IPS-11a (cell line): Measurements from ENCODE around the gene EMSY.
"Not testable (repeated sequence)": the region's sequence is repeated elsewhere in the genome, so short reads cannot be mapped to it uniquely, and the experiment has no call there.

Experiments
- H3K4me3 ChIP-seq: one replicate; pipeline ENCODE4 v1.5.1; 2013; ENCODE audit warnings: low read depth, low read length, control low read depth

EMSY gene

DNA sequence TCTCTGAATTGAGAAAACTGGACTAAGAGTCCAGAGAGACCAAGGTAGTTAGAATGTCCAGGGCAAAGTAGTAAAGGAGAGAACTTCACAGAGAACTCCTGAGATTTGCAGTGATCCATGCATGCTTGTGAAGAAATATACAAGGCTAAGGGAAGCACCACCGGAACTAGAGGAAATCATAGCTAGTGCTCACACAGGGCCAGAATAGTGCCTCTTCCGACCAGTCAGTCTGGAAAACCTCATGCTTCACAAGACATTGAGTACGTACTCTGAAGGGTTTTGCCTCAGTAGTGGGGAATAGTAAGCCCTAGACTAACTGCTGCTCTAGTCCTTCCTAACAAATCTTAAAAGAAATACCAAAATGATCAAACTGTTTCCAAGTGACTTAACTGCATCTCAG, 117.7 kb downstream of the EMSY start:
- H3K4me3 ChIP-seq = no peak overlapping the region

DNA sequence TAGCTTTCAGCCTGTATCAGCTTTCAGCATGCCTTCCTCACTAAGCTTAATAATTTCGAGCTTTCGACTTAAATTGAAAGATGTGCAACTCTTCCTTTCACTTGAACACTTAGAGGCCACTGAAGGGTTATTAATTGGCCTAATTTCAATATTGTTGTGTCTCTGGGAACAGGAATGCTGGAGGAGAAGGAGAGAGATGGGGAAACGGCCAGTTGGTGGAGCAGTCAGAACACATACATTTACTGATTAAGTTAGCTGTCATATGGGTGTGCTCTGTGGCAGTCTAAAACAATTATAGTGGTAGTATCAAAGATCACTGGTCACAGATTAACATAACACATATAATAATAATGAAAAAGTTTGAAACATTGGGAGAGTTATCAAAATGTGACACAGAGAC, 119.5 kb downstream of the EMSY start:
- no peak overlapping the region for H3K4me3 ChIP-seq

DNA sequence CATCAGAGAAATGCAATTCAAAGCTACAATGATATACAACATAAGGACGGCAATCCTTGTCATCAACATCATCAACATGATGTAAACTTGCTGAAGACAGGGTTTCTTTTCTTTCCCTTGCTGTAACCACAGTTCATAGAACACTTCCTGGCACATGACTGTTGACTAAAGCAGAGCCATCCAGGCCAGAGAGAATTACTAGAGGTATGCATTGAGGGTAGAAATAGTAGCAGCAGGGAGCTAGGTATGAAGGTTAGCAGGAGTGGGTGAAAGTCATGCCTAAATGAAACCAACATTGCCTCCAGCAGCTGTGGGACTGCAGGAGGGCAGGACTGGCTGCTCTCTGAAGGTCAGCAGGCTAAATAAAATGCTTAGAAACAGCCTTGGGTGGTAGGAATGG, 122.0 kb downstream of the EMSY start:
- no peak overlapping the region for H3K4me3 ChIP-seq

DNA sequence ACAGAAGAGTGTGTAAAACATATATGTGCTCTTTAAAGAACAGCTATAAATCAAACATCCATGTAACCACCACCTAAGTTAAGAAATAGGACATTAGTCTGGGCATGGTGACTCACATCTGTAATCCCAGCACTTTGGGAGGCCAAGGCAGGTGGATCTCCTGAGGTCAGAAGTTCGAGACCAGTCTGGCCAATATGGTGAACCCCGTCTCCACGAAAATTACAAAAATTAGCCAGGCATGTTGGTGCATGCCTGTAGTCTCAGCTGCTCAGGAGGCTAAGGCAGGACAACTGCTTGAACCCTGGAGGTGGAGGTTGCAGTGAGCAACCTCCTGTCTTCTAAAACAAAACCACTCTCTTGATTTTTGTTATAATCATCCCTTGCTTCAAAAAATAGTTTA, 122.4 kb downstream of the EMSY start:
- H3K4me3 ChIP-seq = no peak overlapping the region

DNA sequence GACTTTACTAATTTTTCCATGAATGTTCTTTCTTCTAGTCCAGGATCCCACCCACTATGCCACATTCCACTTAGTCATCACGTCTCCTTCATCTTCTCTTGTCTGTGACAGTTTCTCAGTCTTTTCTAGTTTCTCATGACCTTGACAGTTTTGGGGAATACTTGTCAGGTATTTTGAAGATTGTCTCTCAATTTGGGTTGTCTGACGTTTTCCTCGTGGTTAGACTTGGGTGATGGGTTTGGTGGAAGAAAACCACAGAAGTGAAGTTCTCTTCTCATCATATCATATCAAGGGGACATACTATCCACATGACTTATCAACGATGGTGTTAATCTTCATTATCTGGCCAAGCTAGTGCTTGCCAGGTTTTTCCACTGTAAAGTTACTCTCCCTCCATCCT, 123.3 kb downstream of the EMSY start:
- H3K4me3 ChIP-seq = no peak overlapping the region

DNA sequence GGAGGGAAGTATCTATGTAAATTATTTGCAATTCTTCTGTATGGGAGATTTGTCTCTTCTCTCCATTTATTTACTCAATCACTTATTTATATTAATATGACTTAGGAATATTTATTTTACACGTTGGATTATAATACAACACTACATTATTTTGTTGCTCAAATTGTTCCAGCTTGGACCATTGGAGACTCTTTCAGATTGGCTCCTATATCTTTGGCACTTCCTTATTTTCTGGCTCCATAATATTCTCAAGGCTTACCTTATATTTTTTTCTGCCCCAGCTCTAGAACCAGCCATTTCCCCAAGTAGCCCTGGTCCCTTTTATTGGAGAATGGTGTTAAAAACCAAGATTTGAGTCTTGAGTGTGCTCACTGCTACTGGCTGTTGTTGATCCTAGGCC, 123.8 kb downstream of the EMSY start:
- H3K4me3 ChIP-seq = no peak overlapping the region

DNA sequence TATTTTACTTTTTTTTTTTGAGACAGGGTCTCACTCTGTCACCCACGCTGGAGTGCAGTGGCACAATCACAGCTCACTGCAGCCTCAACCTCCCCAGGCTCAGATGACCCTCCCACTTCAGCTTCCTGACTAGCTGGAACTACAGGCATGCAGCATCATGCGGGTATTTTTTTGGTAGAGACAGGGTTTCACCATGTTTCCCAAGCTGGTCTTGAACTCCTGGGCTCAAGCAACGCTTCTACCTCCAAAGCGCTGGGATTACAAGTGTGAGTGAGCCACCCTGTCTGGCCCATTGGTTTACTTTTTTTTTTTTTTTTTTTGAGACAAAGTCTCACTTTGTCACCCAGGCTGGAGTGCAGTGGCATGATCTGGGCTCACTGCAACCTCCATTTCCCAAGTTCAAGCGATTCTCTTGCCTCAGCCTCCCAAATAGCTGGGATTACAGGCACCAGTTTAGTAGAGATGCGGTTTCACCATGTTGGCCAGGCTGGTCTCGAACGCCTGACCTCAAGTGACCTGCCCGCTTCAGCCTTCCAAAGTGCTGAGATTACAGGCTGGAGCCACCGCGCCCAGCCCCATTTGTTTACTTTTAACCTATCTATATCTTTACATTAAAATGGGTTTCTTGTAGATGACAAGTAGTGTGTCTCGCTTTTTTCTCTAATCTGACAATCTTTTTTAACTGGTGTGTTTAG, 127.5 kb downstream of the EMSY start:
- H3K4me3 ChIP-seq = not testable (repeated sequence)

DNA sequence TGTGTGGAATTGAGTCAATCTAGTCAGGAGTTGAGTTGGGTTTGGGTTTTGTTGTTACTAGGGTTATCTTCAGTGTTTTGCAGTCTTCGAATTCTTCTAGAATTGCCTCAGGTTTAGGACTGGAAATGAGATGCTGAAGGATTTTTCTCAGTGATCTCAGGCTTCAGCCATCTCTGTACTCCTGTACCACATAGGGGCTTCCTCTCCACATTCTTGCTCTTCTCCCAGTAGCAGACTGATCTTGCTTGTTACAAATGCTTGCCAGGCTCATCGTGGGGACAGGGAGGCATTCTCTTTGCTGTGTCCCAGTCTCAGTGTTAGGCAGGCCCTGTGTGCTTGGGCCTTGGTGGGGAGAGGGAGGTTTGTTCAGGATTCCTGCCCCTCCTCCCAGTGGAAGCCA, 129.6 kb downstream of the EMSY start:
- no peak overlapping the region for H3K4me3 ChIP-seq

DNA sequence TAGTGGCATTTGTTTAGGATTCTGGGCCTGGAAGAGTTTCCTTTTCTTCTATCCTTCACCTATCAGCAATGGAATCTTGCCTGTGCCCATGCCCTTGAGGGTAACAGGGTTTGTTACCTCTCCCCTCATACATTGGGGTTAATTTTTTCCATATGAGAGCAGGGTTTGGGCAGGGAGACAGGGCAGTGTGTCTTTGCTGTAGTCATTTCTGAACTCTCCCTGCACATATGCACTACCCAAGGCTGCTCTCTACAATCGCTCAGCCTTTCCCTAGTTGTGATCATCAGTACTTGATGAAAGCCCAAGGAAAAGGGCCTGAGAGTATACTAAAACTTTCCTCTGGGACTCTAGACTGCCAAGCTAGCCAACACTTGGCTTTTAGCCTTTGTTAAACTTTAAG, 130.1 kb downstream of the EMSY start:
- no peak overlapping the region for H3K4me3 ChIP-seq

DNA sequence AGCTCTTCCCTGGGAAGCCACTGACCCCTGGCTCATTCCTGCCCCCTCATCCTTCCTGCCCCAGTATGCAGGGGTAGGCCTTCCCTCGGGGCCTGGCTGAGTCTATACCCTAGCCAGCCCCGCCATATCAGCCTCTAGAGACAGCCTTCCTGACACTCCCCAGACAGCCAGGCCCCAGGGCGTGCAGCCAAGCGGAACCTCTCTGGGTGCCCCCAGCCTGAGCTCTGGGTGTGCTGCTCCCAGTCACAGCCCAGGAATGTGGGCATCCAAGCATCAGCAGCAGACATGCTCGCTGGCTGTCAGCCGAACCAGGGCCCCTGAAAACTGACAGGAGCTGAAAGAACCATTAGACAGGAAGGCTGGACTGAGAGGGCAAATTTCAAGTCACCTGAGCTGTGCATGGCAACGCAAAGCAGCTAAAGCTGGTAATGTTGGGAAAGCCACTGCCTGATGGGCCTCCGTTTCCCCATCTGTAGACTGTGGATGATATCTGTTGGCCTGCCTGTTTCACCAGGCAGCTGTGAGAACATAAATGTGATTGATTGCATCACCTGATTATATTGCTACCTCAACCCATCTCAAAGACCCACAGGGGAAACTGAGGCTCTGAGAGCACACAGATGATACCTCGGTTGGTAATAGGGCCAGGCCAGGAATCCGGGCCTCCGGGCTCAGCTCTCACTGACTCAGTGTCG, 132.6 kb downstream of the EMSY start:
- H3K4me3 ChIP-seq = no peak overlapping the region

DNA sequence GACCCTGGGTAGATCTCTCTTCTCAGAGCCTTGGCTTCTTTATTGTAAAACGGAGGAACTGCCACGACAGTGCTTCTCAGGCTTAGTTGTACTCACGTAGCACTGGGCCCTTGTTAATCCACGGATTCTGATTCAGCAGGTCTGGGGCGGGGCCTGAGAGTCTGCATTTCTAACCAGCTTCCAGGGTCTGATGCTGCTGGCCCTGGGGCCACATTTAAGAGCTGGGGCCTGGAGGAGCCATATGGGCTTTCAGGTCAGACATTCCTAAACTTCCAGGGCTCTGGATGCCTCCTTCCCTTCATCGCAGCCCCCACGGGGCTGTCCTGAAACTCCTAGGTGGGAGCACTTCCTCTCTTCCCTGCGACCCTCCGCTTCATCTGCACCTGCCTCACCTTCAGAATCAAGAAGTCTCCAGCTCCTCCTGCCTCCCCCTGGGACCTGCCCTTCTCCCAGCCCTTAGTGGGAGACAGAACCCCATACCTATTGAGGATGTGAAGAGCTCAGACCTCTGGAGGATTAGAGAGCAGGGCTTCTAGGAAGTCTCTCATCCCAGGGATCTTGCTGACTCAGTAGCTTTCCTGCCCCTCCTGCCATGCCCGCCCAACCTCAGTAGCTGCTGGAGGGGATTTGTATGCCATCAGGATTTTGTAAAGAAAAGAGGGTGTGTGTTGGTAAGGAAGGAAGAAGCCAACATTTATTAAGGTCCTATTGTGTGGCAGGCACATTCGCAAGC, 133.3 kb downstream of the EMSY start:
- no peak overlapping the region for H3K4me3 ChIP-seq

DNA sequence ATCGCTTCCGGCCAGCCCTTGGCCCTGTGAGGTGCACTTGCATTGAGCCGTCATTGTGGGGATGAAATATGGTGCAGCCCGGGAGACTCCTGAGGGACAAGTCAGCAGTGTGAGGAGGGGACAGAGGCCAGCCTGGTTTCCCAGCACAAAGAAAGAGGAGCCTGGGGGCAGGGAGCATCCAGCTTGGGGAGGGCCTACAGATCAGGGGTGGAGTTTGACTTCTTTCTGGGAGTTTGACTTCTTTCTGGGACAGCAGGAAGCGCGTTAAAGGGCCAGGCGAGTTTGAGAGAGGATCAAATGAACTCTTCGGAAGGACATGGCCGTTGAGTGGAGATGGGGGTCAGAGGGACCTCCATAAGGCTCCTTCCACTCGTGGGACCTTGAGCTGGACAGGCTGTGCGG, 133.8 kb downstream of the EMSY start:
- H3K4me3 ChIP-seq = no peak overlapping the region

DNA sequence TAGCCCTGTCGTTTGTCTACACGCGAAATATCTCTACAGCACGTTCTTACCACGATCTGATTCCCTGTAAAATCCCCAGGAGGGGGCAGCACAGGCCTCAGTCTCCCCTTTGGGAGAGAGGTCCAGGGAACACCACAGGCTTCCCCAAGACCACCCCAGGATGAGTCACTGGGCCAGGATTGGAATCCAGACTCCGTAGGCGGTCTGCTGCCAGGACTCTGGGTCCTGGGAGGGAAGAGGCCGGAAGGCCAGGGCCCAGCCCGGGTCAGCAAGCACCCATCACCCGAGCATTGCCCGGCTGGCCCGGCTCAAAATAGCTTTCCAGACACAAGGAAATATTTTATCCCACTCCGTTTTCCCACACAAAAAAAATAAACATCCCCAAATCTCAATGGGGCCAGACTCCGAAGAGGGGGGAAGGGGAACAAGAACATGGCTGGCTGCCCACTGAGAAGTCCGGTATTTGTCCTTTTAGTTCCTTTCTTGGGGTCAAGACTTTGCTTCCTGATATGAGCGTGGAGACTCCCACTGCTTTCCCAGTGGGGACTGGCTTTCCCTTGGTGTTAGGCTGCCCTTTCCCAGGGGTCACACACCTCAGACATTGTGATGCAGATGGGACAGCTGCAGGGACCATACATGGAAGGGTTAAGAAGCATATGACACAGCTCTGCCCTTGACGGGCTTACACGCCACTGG, 134.4 kb downstream of the EMSY start:
- no peak overlapping the region for H3K4me3 ChIP-seq

DNA sequence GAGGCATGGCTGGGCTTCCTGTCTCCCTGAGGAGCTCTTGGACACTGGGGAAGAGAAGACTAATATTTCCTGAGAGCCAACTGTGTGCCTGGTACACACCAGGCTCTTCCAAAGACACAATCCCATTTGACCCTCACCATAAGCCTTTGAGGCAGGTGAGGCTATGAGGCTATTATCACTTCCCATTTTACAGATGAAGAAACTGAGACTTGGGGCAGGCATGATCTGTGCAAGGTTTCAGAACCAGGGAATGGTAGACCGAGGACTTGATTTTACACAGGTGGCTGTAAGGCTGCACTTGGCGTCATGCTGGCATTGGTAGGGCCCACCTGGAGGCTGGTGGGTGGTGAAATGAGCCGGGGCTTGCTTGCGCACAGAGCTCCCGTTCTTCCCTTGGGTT, 134.9 kb downstream of the EMSY start:
- no peak overlapping the region for H3K4me3 ChIP-seq

DNA sequence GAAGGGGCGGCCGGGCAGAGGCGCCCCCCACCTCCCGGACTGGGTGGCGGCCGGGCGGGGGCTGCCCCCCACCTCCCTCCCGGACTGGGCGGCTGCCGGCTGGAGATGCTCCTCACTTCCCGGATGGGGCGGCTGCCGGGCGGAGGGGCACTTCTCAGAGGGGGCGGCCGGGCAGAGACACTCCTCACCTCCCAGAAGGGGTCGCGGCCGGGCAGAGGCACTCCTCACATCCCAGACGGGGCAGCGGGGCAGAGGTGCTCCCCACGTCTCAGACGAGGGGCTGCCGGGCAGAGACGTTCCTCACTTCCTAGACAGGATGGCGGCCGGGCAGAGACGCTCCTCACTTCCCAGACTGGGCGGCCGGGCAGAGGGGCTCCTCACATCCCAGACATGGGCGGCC, 137.7 kb downstream of the EMSY start:
- not testable (repeated sequence) for H3K4me3 ChIP-seq

DNA sequence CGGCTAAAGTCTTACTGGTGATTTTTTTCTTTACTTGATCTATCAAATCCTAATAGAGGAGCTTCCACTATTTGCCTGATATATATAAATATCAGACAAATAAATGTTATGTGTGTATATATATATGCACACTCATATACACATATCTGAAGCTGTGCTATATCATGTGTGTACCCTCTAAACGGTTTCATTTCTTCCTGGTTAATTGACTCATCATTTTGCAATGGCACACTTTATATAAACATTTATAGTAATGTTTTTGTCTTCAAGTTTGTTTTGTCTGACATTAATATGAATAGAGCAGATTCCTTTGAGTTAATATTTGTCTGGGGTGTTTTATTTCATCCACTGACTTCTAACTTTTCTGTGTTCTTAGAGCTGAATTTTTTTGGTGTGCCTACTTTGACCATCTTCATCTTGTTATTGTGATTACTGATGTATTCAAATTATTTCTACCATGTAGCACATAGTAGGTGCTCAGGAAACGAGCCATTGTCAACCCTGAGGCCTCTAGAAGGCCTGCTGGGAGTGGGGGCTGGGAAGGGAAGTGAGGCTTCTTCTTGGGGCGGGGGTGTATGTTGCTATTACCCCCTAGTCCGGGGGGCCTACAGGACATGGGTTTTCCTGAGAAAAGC, 143.1 kb downstream of the EMSY start:
- no peak overlapping the region for H3K4me3 ChIP-seq

DNA sequence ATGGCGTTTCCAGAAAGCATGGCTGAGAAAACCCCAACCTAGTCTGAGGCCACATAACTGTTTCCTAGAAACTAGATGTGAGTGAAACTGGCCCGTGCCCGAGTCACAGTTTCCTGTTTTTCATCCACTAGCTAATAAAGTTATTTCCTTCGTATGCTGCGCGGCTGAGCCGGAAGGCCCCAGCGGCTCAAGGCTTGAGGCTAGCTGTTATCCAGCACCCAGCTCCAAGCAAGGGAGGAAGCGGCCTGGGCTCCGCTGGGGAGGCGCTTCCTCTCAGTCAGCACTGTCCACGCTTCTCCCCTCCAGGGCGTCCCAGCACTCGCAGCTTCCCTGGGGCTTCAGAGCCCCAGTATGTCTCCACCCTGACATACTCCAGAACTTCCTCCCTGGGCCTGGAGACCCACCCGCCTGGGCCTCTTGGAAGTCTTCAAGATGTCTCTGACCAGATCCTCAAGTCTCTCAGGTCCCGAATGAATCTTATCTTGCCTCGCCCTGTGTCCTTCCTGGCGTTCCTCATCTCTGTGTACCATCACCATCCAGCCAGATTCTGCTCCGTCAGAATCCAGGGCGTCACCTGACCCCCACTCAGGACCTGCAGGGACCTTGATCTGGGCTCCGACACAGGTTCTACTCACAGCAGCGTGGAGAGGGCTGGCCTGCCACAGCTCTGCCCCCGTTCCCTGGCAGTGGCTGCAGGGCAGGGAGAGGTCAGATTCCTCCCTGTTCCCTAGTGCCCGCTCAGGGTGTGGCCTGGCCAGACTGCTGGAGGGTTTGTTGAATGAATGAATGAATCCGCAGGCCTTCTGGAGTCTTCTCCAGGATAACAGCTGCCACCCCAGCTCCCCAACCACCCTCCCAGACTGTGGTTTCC, 143.9 kb downstream of the EMSY start:
- no peak overlapping the region for H3K4me3 ChIP-seq

DNA sequence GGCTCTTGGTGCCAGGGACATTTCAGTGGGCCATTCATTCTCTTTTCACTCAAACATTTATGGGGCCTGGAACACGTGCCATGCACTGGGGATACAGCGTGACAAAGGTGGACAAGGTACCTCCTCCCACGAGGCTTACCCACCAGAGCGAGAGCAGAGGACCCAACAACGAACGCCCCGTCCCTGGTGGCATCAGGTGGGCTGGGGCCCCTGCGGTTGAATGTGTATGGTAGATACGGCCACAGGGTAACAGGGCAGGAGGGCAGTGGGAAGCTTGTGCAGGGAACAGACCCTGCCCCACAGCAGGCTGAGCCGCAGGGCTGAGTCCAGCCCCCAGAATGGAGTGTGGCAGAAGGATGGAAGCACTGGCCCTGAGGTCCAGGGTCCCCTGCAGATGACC, 144.7 kb downstream of the EMSY start:
- no peak overlapping the region for H3K4me3 ChIP-seq

DNA sequence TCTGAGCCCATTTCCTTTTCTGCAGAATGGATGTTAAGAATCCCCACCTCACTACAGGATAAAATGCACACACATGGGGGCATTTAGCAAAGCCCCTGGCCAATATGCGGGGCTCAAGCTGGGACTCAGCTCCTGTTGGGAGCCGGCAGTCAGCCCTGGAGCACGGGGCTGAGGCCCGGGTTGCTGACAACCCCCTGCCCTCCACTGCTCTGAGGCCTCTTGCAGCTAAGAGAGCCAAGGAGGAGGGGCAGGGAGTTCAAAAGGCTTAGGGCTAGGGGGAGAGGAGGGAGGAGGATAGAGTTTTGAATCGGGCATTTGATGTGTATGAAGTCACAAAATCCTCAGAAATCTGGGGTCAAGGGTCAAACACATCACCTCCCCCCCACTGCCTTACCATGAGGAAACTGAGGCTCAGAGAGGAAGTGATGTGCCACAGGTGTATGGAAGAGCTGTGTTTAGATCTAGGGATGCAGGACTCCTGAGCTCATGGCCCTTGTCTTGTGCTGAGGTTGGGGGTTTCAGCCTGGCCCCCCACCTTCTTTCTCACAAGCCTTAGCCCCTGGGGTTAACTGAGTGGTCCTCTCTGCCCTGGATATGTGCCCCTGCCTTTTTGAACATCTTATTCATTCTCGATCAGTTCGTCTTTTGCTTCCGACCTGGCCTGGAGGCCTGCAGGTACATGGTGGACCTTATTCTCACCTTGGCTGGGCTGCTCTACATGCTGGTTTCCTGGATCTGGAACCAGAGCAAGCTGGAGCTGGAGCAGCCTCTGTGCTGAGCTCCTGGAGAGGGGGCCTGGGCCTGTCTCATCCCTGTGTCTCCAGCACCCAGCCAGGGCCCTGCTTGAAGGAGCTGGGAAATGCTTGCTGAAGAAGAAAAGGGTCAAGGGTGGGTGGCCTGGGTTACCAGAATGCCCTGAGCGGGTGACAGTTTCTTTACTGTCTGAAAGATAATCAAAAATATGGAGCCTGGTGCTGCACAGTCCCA, 145.4 kb downstream of the EMSY start:
- no peak overlapping the region for H3K4me3 ChIP-seq
